Transverse colon (tissue), 4 donors: Measurements from ENCODE around the gene AJM1. TPM values are rescaled to one million over a fixed set of nuclear protein-coding genes. Genes with fewer than 3 reads are reported as not detected.

ENCODE experiments used
- DNase-seq: peaks from one replicate; pipeline ENCODE4 v3.0.0-alpha.2; 2019
- H3K27ac ChIP-seq, 4 donors: fragments of 200-600 bp; sonication (generic); 2 replicates each; pipeline ENCODE4 v1.5.1; 2016 to 2018; ENCODE audit warnings: inconsistent platforms in 4 of 4
- H3K27me3 ChIP-seq: fragments of 200-600 bp; sonication (generic); 2 replicates; pipeline ENCODE4 v1.5.1; 2017; ENCODE audit warnings: inconsistent platforms
- H3K36me3 ChIP-seq, 4 donors: fragments of 200-600 bp; sonication (generic); 2 replicates each; pipeline ENCODE4 v1.5.1; 2017 to 2019; ENCODE audit warnings: inconsistent platforms in 4 of 4
- H3K4me1 ChIP-seq, 4 donors: fragments of 200-600 bp; sonication (generic); 2 replicates each; pipeline ENCODE4 v1.5.1; 2017 to 2020; ENCODE audit warnings: inconsistent platforms in 4 of 4
- H3K4me3 ChIP-seq, 4 donors: fragments of 200-600 bp; sonication (generic); 1 replicate in 1 of 4; 2 replicates in 3 of 4; pipeline versions ENCODE4 v1.5.1 to v1.6.1; 2017 to 2019; ENCODE audit warnings: inconsistent platforms in 4 of 4
- H3K9me3 ChIP-seq, 2 donors: fragments of 200-600 bp; sonication (generic); 2 replicates each; pipeline ENCODE4 v1.5.1; 2017 to 2019; ENCODE audit warnings: inconsistent platforms in 2 of 2
- CTCF ChIP-seq, 5 experiments: fragments of 200-600 bp in 3 of 5; fragments of 450-650 bp in 2 of 5; sonication (generic) in 3 of 5; IDR thresholded peaks; 1 replicate in 2 of 5; 2 replicates in 3 of 5; pipeline ENCODE4 v1.5.1; 2016 to 2017; ENCODE audit warnings: antibody characterized with exemption in 5 of 5, inconsistent platforms in 3 of 5, mild to moderate bottlenecking in 2 of 5, moderate library complexity in 1 of 5
- EP300 ChIP-seq: sonication (generic); formaldehyde crosslinking; IDR thresholded peaks from one replicate; pipeline ENCODE4 v1.6.1; 2017; ENCODE audit warnings: antibody characterized with exemption, low read depth
- POLR2A ChIP-seq: fragments of 450-650 bp; IDR thresholded peaks from one replicate; pipeline ENCODE4 v1.6.1; 2016; ENCODE audit warnings: antibody characterized with exemption, mild to moderate bottlenecking, moderate library complexity
- POLR2AphosphoS5 ChIP-seq, 3 donors: sonication (generic); formaldehyde crosslinking; IDR thresholded peaks; one replicate each; pipeline ENCODE4 v1.6.1; 2016; ENCODE audit warnings: antibody characterized with exemption in 3 of 3
- WGBS, 2 donors: methylation state at CpG; one replicate each; pipeline ENCODE4 v1.1.5; 2018; ENCODE audit warnings: low coverage in 1 of 2; 5-methylcytosine and 5-hydroxymethylcytosine counted together
- in situ Hi-C, 4 donors: fragments of 200-750 bp; cut with MboI; loops; one replicate each; pipeline versions ENCODE4 v1.15.0 to v1.15.1; 2017; ENCODE audit warnings: low sequenced_read_pairs in 3 of 4, low pct_ligation_motif_present in 1 of 4, low pct_unique_long_range_greater_than_20kb in 1 of 4
- intact Hi-C: fragments of 100-400 bp; cut with DNase I; formaldehyde crosslinking; loops from one replicate; pipeline ENCODE4 v1.15.1; 2023; ENCODE audit warnings: low total_unique reads
- total RNA-seq, 4 donors: library from RNA; depleted of rRNA; stranded (reverse); fragments of >200 nt; gene quantifications; one replicate each; pipeline ENCODE4 v1.1.0, GENCODE V29; 2016

Gene AJM1
- total RNA-seq, 4 donors from 2014 or later = 9.8 to 26.5 (median 17.0) TPM

GRCh38 chr9:136846376-136847087 is 4.3 kb downstream of the AJM1 start:
- DNase-seq = no peak
- peak overlapping the region in 2 of 4 donors; percentile 63 to 69 for H3K4me3 ChIP-seq
- no peaks in the 10 kb centered on the region for H3K9me3 ChIP-seq
- H3K27me3 ChIP-seq = peaks cover 41% of the 10 kb centered on the region
- H3K4me1 ChIP-seq = peaks cover 33 to 74% (median 55%) of the 10 kb centered on the region in 4 donors
- intact Hi-C loops (no loop called here), in situ Hi-C loops (no loop called here)
- TF ChIP-seq EP300 = no peak
- TF ChIP-seq POLR2A = no peak
- TF ChIP-seq CTCF (IDR thresholded peaks at IDR 0.05) = no peak
- TF ChIP-seq POLR2AphosphoS5 (IDR thresholded peaks at IDR 0.05) = no peak
- WGBS, 2 donors = 54% methylated on average over 93 of the region's 98 CpGs; no CpG with 5 or more reads in 1 of the 2 donors
- no peaks in the 10 kb centered on the region for H3K36me3 ChIP-seq
- peak overlapping the region in 3 of 4 donors; percentile 89 to 95 (median 92) for H3K27ac ChIP-seq

- in situ Hi-C loops = no loop called here
Observed at GRCh38 chr9:136847088-136847825, 5.0 kb downstream of the AJM1 start.

GRCh38 chr9:136847826-136848392 is 5.6 kb downstream of the AJM1 start:
- no peaks in the 10 kb centered on the region for H3K9me3 ChIP-seq
- in situ Hi-C loops (no loop called here), intact Hi-C loops (no loop called here)
- DNase-seq = peak; percentile 94
- WGBS, 2 donors = 2% methylated on average over 45 of the region's 48 CpGs; no CpG with 5 or more reads in 1 of the 2 donors
- H3K4me1 ChIP-seq = peaks cover 27 to 61% (median 42%) of the 10 kb centered on the region in 4 donors
- peaks cover 41% of the 10 kb centered on the region for H3K27me3 ChIP-seq
- peak overlapping the region; percentile 89 to 97 (median 94) for H3K27ac ChIP-seq
- no peaks in the 10 kb centered on the region for H3K36me3 ChIP-seq
- peak overlapping the region; percentile 55 to 81 (median 66) for H3K4me3 ChIP-seq
- no peak for TF ChIP-seq CTCF (IDR thresholded peaks at IDR 0.05)
- no peak for TF ChIP-seq EP300
- peak; percentile 95 to 98 (median 97) for TF ChIP-seq POLR2AphosphoS5 (IDR thresholded peaks at IDR 0.05)
- TF ChIP-seq POLR2A = peak; percentile 96

More at GRCh38 chr9:136847088-136847825, 5.0 kb downstream of the AJM1 start:
- no peaks in the 10 kb centered on the region for H3K36me3 ChIP-seq
- intact Hi-C loops = no loop called here
- H3K9me3 ChIP-seq = no peaks in the 10 kb centered on the region
- 44% methylated on average over 16 of the region's 75 CpGs; no CpG with 5 or more reads in 1 of the 2 donors for WGBS, 2 donors
- peaks cover 41% of the 10 kb centered on the region for H3K27me3 ChIP-seq
- DNase-seq = peak; percentile 81
- peak overlapping the region in 3 of 4 donors; percentile 55 to 69 (median 63) for H3K4me3 ChIP-seq
- H3K4me1 ChIP-seq = peaks cover 27 to 67% (median 48%) of the 10 kb centered on the region in 4 donors
- peak overlapping the region; percentile 89 to 97 (median 94) for H3K27ac ChIP-seq
- TF ChIP-seq POLR2AphosphoS5 (IDR thresholded peaks at IDR 0.05) (peak in 1 of 3 donors; percentile 40), CTCF (IDR thresholded peaks at IDR 0.05) (no peak), EP300 (no peak), POLR2A (no peak)
